Trophoblast cell (in vitro differentiated cells and primary cell): Measurements from ENCODE around the gene MPHOSPH8.

Source experiments
- DNase-seq, 2 donors: peaks; one replicate each; pipeline ENCODE4 v3.0.0-alpha.2; 2016
- H2AFZ ChIP-seq: 2 replicates; pipeline ENCODE4 v1.6.1; 2013; ENCODE audit warnings: low read length, moderate library complexity, mild to moderate bottlenecking; ENCODE audit not compliant: insufficient read depth, poor library complexity
- H2AK5ac ChIP-seq: 2 replicates; pipeline ENCODE4 v1.6.1; 2013; ENCODE audit warnings: mild to moderate bottlenecking, low read length
- H2BK120ac ChIP-seq: 2 replicates; pipeline ENCODE4 v1.6.1; 2013; ENCODE audit warnings: low read length, mild to moderate bottlenecking, moderate library complexity; ENCODE audit not compliant: insufficient read depth, poor library complexity
- H2BK12ac ChIP-seq: 2 replicates; pipeline ENCODE4 v1.6.1; 2013; ENCODE audit warnings: mild to moderate bottlenecking, low read length, moderate library complexity
- H2BK5ac ChIP-seq: 2 replicates; pipeline ENCODE4 v1.6.1; 2013; ENCODE audit warnings: low read length, low read depth, moderate library complexity, mild to moderate bottlenecking; ENCODE audit not compliant: poor library complexity
- H3K14ac ChIP-seq: 2 replicates; pipeline ENCODE4 v1.6.1; 2013; ENCODE audit warnings: mild to moderate bottlenecking, low read length
- H3K18ac ChIP-seq: 2 replicates; pipeline ENCODE4 v1.6.1; 2013; ENCODE audit warnings: mild to moderate bottlenecking, low read length
- H3K23ac ChIP-seq: 2 replicates; pipeline ENCODE4 v1.6.1; 2013; ENCODE audit warnings: low read length
- H3K27ac ChIP-seq: 2 replicates; pipeline ENCODE4 v1.5.1; 2013; ENCODE audit warnings: low read depth, mild to moderate bottlenecking, inconsistent platforms, low read length, moderate library complexity
- H3K27me3 ChIP-seq: 2 replicates; pipeline ENCODE4 v1.6.1; 2013; ENCODE audit warnings: inconsistent platforms, mild to moderate bottlenecking, low read length, moderate library complexity; ENCODE audit not compliant: insufficient read depth
- H3K36me3 ChIP-seq, 2 experiments: 1 replicate in 1 of 2; 2 replicates in 1 of 2; pipeline ENCODE4 v1.6.1; 2013; ENCODE audit warnings: low read length in 2 of 2, mild to moderate bottlenecking in 2 of 2, moderate library complexity in 1 of 2; ENCODE audit not compliant: insufficient read depth in 2 of 2, control insufficient read depth in 1 of 2
- H3K4ac ChIP-seq: 2 replicates; pipeline ENCODE4 v1.6.1; 2013; ENCODE audit warnings: low read depth, mild to moderate bottlenecking, low read length, moderate library complexity
- H3K4me1 ChIP-seq, 2 experiments: 1 replicate in 1 of 2; 2 replicates in 1 of 2; pipeline ENCODE4 v1.6.1; 2013; ENCODE audit warnings: low read length in 2 of 2, mild to moderate bottlenecking in 2 of 2, moderate library complexity in 1 of 2; ENCODE audit not compliant: insufficient read depth in 2 of 2, control insufficient read depth in 1 of 2
- H3K4me2 ChIP-seq: 2 replicates; pipeline ENCODE4 v1.6.1; 2013; ENCODE audit warnings: inconsistent platforms, mild to moderate bottlenecking, low read length, moderate library complexity
- H3K4me3 ChIP-seq: 2 replicates; pipeline ENCODE4 v1.5.1; 2013; ENCODE audit warnings: mild to moderate bottlenecking, low read depth, low read length, inconsistent platforms
- H3K79me1 ChIP-seq: one replicate; pipeline ENCODE4 v1.6.1; 2013; ENCODE audit warnings: low read length
- H3K79me2 ChIP-seq: 2 replicates; pipeline ENCODE4 v1.6.1; 2013; ENCODE audit warnings: low read length, mild to moderate bottlenecking; ENCODE audit not compliant: control insufficient read depth, insufficient read depth, poor library complexity
- H3K9ac ChIP-seq: 2 replicates; pipeline ENCODE4 v1.6.1; 2013; ENCODE audit warnings: mild to moderate bottlenecking, low read length
- H3K9me3 ChIP-seq: 2 replicates; pipeline ENCODE4 v1.6.1; 2013; ENCODE audit warnings: low read depth, mild to moderate bottlenecking, control low read depth, inconsistent platforms, low read length; ENCODE audit not compliant: insufficient read depth
- H4K12ac ChIP-seq: 2 replicates; pipeline ENCODE4 v1.6.1; 2013; ENCODE audit warnings: low read depth, mild to moderate bottlenecking, low read length, moderate library complexity
- H4K8ac ChIP-seq: 2 replicates; pipeline ENCODE4 v1.6.1; 2013; ENCODE audit warnings: low read depth, mild to moderate bottlenecking, low read length, moderate library complexity
- H4K91ac ChIP-seq: one replicate; pipeline ENCODE4 v1.6.1; 2013; ENCODE audit warnings: low read depth, mild to moderate bottlenecking, low read length, moderate library complexity
- WGBS: extraction: QIAGEN DNeasy Blood & Tissue Kit; methylation state at CpG from one replicate; pipeline ENCODE4 v1.1.7; 2013; ENCODE audit warnings: missing lambda C conversion rate; ENCODE audit not compliant: insufficient read length, insufficient coverage; ENCODE audit errors: extremely low coverage; 5-methylcytosine and 5-hydroxymethylcytosine counted together

The MPHOSPH8 gene

DNA sequence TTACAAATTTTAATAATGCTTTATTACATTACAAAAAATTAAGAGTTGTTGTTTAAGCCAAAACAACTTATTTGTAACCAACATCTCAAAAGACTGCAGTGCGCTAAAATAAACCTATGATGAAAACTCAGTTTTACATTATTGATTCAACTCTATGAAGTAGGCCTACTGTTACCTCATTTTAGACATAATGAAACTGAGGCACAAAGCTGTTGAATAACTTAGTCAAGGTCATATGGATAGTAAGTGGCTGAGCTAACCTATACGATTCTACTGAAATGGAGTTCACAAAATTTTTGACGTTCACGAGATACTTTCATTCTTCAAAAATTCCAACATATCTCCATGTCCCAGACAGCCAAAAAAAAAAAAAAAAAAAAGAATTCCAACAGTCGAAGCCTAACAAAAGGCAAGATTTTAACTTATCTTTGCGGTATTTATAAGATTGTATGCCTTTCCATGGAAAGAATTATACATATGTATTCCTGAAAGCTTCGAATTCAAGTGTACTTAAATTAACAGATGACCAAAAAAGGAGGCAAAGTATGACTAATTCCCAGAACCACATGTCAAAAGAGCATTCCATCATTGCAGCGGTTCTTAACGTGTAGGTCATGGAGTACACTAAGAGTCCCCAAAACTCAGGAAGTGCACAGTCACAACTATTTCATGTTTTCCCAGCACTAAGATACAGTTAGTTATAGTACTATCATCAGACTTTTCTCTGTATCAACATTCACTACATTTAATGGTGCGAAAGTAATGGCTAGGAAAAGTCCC, 79.9 kb downstream of the MPHOSPH8 start:
- Histone ChIP-seq H3K36me3 (peaks cover 6 to 12% of the 10 kb centered on the region in 2 experiments), H2AFZ (no peak overlapping the region), H3K4me2 (no peak overlapping the region), H3K79me2 (no peaks in the 10 kb centered on the region), H4K12ac (no peak overlapping the region), H4K91ac (no peak overlapping the region), H3K9ac (no peak overlapping the region), H2BK12ac (no peak overlapping the region), H3K4me3 (no peak overlapping the region), H3K14ac (no peak overlapping the region), H3K79me1 (no peaks in the 10 kb centered on the region), H2AK5ac (no peak overlapping the region), H3K27me3 (no peaks in the 10 kb centered on the region), H2BK120ac (no peak overlapping the region), H3K9me3 (no peaks in the 10 kb centered on the region), H3K27ac (no peak overlapping the region), H2BK5ac (no peak overlapping the region), H3K23ac (no peak overlapping the region), H3K18ac (no peak overlapping the region), H4K8ac (no peak overlapping the region), H3K4me1 (no peaks in the 10 kb centered on the region), H3K4ac (no peak overlapping the region)
- WGBS, result no CpG with 5 or more reads among the region's 10 CpGs
- peak; percentile 34 to 87 for DNase-seq

DNA sequence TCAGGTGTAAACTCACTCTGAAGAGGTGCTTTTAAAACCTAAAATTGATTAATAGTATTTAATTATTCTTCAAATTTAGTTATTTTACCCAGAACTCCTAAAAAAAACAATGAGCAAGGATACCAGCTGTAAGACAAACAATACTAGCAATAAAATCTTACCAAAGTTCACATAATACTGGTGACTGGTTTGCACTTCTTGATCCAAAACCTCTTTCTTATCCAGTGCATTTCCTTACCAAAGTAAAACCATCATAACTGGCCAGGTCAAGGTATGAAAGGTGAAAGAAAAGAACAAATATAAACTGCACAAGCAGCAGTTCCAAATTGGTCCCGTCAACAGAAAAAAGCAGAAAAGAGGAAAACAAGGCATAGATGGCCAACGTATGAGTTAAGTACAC, 86.6 kb downstream of the MPHOSPH8 start:
- Histone ChIP-seq H3K9me3 (no peaks in the 10 kb centered on the region), H4K12ac (no peak overlapping the region), H3K27me3 (no peaks in the 10 kb centered on the region), H2AFZ (no peak overlapping the region), H3K36me3 (peaks cover 4 to 11% of the 10 kb centered on the region in 2 experiments), H3K9ac (no peak overlapping the region), H3K4me2 (no peak overlapping the region), H3K79me2 (no peaks in the 10 kb centered on the region), H3K4me1 (no peaks in the 10 kb centered on the region), H2BK12ac (no peak overlapping the region), H3K4me3 (no peak overlapping the region), H4K91ac (no peak overlapping the region), H4K8ac (no peak overlapping the region), H2BK120ac (no peak overlapping the region), H2AK5ac (no peak overlapping the region), H3K23ac (no peak overlapping the region), H3K27ac (no peak overlapping the region), H3K79me1 (no peaks in the 10 kb centered on the region), H3K18ac (no peak overlapping the region), H3K4ac (no peak overlapping the region), H3K14ac (no peak overlapping the region), H2BK5ac (no peak overlapping the region)
- WGBS, result no CpG with 5 or more reads among the region's 2 CpGs
- DNase-seq, result no peak
